NCI-H128 (cell line): ENCODE measurements around the gene TRIM39.
"Not testable (repeated sequence)": the region's sequence is repeated elsewhere in the genome, so short reads cannot be mapped to it uniquely, and the experiment has no call there.

Experiments used
- DNase-seq: peaks from one replicate; lab custom pipeline; 2025; ENCODE audit not compliant: unreplicated experiment; lab: John Stamatoyannopoulos, UW

TRIM39 gene

GRCh38 chr6:30361661-30362060 is 34.9 kb downstream of the TRIM39 start:
- DNase-seq: no peak

- DNase-seq: no peak
Measured at GRCh38 chr6:30363459-30363858, 36.7 kb downstream of the TRIM39 start.

- DNase-seq: no peak
Measured at GRCh38 chr6:30364591-30364990, 37.9 kb downstream of the TRIM39 start.

GRCh38 chr6:30369280-30369679 is 42.6 kb downstream of the TRIM39 start:
- DNase-seq: not testable (repeated sequence)

GRCh38 chr6:30378290-30378937 is 51.7 kb downstream of the TRIM39 start:
- no peak for DNase-seq

GRCh38 chr6:30380464-30380863 is 53.7 kb downstream of the TRIM39 start:
- DNase-seq: no peak

- no peak for DNase-seq
Measured at GRCh38 chr6:30386166-30386565, 59.4 kb downstream of the TRIM39 start.

- DNase-seq: no peak
Measured at GRCh38 chr6:30391240-30391639, 64.5 kb downstream of the TRIM39 start.
